Activated T-helper 1 cell treated with anti-CD3 and anti-CD28 coated beads, Interleukin-2, amount 50 U/mL, for 16 hours (primary cell): ENCODE measurements around the gene RUFY4.
"Not testable (repeated sequence)": the region's sequence is repeated elsewhere in the genome, so short reads cannot be mapped to it uniquely, and the experiment has no call there.

Experiments
- DNase-seq, 2 donors: peaks; one replicate each; pipeline ENCODE4 v3.0.0-alpha.2; 2020; ENCODE audit warnings: low read depth in 1 of 2, low spot score in 1 of 2

The RUFY4 gene

GRCh38 chr2:218030409-218031195 lies 38.5 kb upstream of the RUFY4 start:
- DNase-seq, result no peak

- DNase-seq, result no peak
These were observed 37.8 kb upstream of the RUFY4 start for GRCh38 chr2:218031261-218031660.

DNA sequence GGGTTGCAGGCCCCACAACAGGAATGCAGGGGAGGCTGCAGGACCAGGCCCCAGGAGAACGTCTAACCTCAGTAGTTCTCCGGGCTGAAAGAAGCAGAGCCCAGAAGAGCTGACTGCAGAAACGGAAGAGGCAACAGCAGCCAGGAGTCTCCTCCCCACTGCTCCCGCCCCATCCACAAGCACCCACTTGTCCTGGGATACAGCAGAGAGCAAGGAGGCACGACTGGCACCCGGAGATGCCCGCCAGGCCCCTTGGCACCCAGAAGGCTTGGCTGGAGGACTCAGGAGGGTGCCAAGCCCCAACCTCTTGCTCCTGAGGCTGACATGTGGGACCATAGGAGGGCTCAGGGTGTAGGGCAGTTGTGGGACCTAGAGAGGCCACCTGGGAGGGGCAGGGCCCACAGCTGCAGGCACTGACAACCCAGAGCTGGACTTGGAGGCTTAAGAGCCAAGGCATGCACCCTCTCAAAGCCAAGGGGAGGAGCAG lies 37.2 kb upstream of the RUFY4 start:
- no peak for DNase-seq

- DNase-seq, result no peak
These were observed 36.5 kb upstream of the RUFY4 start for GRCh38 chr2:218032336-218033171.

DNA sequence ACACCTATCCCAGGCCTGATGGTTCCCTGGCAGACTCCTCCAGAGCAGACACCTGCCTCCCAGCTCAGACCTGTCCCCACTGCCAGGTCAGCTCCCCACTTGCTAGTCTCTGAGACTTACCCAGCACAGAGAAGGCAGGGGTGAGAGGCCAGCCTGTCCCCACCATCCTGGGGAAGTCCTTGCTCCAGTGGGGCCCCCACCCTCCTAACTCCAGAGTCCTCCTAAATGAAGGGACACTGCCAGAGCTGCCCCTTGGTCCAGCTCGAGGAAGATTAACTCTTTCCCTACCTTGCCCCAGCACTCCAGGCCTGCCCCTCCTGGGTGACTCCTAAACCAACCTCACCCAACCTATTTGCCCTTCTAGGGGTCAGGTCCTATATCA lies 35.9 kb upstream of the RUFY4 start:
- no peak for DNase-seq

DNA sequence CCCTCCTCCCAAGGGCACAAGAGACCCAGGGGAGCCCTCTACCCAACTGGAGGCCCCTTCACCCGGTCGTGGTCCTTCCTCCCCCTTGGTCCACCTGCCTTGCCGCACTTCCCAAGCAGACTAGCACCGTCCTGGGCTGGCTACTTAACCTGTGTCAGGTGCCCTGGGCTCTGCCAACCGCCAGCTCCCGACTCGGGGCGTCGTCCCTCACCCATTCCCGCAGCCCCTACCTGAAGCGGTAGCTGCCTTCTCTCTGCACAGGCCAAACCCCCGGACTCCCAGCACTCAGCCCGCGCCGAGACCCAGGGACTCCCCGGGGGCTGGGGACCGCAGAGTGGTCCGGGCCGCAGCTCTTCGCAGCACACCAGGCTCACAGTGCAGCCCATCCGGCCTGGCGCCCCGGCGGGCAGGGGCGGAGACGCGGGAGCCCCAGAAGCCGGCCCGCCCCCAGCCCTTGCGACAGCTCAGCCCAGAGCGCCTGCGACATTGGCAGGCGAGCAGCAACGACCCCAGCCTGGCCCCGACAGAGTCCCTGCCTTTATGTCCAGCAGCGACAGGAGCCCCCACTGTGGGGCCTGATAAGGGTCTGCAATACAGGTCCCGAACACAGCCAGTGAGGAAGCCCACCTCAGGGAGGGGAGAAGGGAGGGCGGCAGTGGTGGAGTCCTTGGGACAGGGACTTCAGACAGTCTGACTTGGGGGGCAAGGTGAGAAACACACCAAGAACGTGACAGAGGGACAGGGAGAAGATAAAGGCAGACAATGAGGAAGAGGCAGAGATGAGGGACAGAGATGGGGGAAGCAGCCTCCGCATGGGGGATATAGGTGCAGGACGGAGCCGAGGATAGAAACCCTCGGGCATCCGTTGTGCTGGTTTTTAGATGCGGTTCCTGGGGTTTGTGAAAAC lies 35.2 kb upstream of the RUFY4 start:
- no peak for DNase-seq

DNA sequence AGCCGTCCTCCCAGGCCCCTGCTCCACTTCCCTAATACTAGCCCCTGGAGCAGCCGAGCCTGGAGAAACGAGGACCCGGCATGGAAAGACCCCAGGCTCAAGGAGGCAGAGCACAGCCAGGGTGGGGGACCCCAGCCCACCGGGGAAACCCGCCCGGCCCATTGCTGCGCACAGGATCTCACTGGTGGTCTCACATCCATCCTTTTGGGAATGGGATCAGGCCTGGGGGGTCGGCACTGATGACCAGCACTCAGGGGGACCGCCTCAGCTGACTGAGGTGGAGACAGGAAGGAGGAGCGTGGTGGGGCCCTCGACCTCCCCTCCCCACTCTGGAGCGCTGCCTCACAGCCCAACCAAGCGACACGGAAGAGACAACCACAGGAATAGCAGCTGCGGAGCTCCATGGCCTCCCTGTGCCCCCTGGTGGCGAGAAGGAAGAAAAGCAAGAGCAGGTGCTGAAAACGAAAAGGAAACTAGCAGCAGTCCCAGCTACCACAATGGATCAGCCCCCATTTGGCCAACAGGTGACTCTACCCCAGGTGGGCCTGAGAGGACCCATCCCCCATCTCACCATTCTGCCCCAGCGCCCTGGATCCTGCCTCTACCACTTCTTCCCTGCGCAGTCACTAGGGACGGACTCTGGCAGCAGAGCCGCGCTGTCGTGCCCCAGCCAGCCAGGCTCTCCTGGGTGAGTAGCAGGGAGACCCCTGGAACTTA lies 34.4 kb upstream of the RUFY4 start:
- peak; percentile 15 to 36 for DNase-seq

DNA sequence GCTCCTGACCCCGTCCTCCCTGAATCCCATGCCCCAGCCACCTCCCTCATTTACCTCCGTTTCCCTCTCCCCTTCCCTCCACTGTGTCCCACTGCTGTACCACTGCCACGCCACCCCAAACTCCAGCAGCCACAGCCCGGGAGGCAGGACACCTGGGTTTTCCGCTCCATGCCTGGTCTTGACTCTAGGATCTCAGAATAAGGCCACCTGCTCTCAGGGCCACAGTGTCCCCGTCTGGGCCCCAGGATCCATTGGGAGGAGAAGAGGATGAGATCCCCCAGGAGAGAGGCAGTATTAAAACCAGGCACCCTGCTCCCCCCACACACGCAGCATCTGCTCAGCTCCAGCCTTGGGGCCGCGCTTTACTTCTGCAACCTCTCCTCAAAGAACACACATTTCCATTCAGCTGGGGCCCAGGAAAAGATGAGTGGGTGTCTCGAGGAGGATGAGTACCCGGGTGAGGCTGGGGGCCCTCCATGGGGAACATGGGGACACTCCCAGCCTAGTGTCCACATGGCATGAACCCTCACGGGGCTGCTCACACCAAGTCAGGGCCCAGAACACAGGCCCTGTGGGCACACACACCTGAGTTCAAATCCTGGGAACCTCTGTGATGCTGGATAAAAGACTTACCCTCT lies 33.5 kb upstream of the RUFY4 start:
- no peak for DNase-seq

GRCh38 chr2:218036371-218036770 lies 32.7 kb upstream of the RUFY4 start:
- DNase-seq, result no peak

DNA sequence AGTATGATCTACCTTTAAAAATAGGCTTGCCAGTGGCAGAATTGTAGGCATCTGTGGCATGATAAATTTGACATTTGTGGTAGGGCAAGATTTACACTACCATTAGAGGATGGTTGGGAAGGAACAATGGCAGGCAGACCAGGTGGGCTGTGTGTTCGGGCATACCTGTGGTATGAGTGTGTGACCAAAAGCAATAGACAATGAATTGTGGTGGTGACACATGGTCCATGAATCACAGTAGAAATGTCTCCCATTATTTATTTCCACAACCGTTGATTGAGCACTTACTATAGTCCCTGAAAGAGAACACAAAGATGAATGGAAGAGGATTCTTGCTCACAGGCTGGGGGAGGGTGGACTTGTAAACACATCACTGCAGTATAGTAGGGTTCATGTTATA lies 29.9 kb upstream of the RUFY4 start:
- DNase-seq, result no peak

DNA sequence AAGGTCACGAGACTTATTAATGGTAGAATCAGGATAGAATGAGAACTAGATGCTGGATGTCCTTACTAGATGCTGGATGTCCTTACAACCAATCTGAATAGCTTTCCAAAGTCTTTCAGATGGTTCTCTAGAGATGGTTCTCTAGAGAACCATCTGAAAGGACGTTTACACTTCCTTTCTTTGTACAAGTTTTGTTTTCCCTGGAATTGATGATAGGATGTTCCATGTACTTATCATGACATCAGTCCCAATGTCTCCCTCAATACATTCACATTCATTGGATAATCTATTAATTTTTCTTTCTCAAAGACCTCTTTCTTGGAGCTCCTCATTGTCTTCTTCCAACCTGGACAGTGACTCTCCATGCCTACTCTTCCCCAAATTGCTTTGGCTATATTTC lies 28.2 kb upstream of the RUFY4 start:
- DNase-seq, result no peak

DNA sequence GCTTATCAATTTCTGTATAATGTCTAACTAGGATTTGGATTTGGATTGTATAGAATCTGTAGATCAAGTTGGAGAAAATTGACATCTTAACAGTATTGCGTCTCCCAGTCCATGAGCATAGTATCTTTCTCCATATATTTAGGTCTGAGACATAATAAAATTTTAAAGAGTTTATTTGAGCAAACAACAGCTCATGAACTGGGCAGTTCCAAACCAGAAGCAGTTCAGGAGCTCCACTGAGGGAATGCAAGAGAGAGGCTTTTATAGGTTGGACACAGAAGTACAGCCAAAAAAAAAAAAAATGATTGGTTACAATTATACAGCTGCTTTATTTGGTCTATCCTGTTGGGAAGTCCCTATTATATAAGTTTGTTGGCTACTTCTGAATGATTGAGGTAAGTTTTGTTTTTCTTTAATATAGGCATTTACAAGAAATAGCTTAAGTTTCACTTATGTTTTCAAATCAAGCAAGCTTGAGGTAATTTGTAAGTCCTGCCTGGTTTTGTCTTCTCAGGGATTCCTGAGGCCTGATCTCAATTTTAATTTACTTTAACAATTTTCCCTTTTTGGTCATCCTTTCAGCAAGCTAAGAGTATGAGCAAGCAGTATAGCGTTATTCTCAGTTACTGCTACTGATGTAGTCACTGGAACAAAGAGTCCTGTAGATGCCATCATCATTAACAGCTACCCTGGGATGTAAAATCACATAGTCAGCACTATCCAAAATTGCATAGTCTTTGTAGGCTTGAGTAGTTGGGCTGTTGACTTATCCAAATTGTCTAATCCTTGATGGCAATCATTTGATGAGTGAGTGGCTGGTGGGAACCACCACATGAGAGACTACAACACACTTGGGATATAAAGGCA lies 27.5 kb upstream of the RUFY4 start:
- DNase-seq, result no peak

GRCh38 chr2:218043100-218043499 lies 26.0 kb upstream of the RUFY4 start:
- no peak for DNase-seq

DNA sequence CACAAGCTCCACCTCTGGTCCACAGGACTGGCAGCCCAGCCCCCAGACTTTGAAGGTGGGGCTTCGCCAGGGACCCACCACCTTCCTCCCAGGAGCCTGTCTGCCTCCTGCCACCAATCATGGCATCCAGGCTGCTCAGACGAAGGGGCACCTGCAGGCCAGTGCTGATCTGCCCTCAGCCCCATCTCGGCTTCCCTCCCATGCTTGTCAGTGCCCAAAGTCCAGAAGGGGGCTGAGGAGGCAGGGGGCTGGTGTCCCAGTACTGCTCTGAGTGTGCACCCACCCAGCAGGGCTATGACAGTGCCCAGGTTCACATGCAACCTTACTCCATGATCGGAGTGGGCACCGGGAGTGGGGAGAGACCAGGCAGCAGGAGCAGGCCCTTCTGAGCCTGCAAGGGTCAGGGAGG lies 25.3 kb upstream of the RUFY4 start:
- DNase-seq, result no peak

GRCh38 chr2:218044599-218044998 lies 24.5 kb upstream of the RUFY4 start:
- not testable (repeated sequence) for DNase-seq

DNA sequence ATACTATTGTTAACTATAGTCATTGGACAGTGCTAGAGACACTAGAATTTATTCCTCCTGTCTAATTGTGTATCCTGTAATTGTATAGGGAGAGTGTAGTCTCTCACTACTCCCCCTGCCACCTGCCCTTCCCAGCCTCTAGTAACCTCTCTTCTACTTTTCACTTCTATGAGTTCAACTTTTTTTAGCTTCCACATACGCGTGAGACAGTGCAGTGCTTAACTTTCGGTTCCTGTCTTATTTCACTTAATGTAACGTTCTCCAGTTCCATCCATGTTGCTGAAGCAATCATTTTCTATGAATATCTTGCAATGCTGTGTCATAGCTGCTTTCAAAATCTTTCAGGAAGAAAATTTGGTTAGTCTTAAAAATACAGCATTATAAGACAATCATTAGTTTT lies 22.8 kb upstream of the RUFY4 start:
- DNase-seq, result no peak

DNA sequence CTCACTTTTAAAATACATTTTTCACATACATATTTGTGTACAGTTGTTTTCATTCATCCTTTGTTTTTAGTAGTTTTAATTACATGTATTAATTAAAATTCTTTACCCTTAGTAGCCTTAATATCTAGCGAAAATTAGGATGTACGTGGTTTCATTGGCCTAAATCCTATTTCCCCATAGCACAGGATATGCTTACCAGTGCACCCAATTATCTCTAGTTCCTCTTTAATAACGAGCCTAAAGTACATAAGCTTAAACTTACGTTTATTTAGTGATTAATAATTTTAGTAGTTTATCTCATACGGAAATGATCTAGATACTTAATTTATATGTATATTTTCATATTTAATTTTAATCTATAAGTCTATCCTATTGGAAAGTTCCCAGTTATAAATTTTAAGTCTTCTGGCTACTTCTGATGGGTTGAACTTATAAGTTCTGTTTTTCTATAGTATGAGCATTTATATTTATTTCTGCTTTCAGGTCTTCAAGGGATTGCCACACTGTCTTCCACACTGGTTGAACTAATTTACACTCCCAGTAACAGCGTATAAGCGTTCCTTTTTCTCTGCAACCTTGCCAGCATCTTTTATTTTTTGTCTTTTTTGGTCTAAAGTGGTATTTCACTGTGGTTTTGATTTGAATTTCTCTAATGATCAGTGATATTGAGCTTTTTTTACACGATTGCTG lies 21.4 kb upstream of the RUFY4 start:
- no peak for DNase-seq

- no peak for DNase-seq
These were observed 17.1 kb upstream of the RUFY4 start for GRCh38 chr2:218051903-218052302.

- no peak for DNase-seq
These were observed 9.8 kb upstream of the RUFY4 start for GRCh38 chr2:218059289-218059688.
